SKM-1 (cell line): ENCODE results near the gene ZNF584.
"Not testable (repeated sequence)": the region's sequence is repeated elsewhere in the genome, so short reads cannot be mapped to it uniquely, and the experiment has no call there.

Source experiments
- DNase-seq: peaks from one replicate; lab custom pipeline; 2025; ENCODE audit not compliant: unreplicated experiment; lab: John Stamatoyannopoulos, UW

Gene ZNF584

DNA sequence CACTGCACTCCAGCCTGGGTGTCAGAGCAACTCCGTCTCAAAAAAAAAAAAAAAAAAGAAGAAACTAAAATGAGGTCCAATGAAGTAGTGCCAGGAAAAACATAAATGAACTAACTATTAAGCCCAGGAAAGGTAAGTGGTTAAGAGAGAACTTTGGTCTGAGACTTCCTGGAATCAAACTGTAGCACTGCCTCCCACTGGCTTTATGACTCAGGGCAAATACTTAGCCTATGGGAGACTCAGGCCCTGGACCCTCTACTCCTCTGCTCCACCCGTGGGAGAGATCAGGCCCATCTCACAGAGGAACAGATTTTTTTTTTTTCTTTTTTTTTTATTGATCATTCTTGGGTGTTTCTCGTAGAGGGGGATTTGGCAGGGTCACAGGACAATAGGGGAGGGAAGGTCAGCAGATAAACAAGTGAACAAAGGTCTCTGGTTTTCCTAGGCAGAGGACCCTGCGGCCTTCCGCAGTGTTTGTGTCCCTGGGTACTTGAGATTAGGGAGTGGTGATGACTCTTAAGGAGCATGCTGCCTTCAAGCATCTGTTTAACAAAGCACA, 4.5 kb upstream of the ZNF584 start:
- DNase-seq = not testable (repeated sequence)

DNA sequence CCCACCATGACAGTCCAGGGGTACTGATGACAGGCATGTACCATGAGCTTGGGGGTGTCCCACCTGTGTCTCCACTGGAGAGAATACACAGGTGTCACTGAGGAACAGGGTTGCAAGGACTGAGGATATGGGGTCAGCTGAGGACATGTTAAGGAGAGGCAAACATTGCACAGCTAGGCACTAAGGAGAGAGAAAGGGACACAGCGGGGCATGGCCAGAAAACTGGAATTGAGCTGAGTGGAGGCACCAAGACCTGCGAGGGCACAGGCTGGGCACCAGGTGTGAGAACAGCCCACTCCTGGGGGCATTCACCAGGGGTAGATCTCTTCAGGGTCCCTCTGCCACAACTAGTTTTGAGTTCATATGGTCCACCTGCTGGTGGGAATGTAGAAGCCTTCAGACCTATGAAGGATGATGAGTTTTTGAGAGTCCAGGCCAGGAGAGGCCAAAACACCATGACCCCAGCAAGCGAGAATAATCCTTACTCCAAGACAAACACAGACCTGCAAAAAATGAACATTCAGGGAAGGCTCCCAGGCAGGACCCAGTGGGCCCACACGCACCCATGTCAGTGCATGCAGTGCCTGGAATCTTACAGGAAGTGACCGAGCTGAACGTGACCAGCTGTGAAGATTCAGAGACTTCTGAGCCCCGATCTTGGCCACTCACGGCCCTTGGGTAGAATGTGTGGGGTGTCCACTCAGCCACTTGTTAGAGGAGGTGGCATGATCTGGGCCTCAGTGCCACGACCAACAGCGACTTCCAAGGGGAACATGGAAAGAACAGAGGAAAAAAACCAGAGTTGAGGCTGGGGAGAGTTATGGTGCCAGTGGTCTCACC, 1.4 kb upstream of the ZNF584 start:
- DNase-seq = no peak

DNA sequence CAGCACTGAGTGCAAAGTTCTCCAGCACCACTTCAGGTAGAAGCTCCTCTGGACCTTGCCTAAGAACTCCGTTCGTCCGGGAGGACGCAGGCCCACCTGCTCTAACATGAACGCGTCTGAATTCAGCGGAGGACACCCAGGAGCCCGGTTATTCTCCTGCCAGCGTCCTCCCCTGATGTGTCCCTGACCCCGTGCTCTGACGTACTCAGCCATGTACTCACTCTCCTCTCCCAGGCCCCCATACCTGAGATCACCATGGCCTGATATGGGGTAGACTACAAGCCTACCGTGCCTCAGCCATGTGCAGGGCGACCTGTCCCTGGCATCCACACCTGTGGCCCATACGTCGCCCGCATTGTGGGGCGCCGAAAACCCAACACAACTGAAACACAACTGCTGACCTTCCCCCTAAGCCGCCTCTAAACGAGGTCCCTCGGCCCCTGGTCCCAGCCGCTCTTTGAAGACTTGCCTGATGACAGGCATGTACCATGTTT, 744 bp upstream of the ZNF584 start:
- no peak for DNase-seq

DNA sequence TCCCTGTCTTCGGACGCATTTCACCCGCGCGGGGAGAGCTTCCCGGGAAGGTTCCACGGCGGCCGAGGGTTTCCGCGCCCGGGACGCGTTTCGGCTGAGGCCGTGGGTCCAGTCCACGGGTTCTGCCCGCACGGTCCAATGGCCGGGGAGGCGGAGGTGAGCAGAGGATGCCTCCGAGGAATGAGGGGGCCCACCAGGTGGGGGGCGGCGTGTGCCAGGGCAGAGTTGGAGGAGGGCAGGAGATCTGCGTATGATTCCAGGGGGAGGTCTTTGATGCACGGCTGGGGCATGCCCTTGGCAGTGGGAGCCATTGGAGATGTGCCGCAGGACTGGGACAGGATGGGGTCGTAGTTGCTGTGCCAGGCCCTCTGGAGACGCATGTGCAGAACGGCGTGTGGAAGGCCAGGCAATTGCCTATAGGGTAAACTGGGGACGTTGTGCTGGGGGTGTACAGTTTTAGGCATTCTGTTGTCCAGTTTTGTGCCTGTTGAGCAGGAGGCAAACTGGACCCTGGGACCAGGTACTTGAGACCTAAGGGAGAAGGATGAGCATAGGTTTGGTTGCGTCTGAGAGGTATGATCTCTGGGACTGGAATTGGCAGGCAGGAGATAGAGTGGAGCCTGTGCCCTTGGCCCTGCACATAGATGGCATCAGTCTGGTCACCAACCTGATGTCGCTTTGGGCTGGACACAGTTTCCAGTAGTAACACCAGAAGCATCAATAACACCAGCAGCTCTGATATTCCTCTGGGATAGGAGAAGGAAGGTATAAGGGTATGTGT, 751 bp downstream of the ZNF584 start:
- DNase-seq = no peak

DNA sequence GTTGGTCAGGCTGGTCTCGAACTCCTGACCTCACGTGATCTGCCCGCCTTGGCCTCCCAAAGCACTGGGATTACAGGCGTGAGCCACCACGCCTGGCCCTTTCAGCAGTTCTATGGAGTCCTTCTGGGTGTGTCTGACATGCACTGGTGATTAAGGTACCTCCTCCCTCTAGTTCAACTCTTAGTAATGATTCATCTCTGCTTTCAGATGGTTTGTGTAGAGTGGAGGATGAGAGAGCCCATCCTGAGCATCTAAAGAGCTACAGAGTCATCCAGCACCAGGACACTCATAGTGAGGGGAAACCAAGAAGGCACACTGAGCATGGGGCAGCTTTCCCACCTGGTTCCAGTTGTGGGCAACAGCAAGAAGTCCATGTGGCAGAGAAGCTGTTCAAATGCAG, 8.2 kb downstream of the ZNF584 start:
- DNase-seq = no peak

DNA sequence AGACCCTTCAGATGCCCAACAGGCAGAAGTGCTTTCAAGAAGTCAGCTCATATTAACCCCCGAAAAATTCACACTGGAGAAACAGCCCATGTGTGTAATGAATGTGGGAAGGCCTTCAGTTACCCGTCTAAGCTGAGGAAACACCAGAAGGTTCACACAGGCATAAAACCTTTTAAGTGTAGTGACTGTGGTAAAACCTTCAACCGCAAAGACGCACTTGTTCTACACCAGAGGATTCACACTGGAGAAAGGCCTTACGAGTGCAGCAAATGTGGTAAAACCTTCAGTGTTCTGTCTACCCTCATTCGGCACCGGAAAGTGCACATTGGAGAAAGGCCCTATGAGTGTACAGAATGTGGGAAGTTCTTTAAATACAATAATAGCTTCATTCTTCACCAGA, 8.6 kb downstream of the ZNF584 start:
- no peak for DNase-seq

DNA sequence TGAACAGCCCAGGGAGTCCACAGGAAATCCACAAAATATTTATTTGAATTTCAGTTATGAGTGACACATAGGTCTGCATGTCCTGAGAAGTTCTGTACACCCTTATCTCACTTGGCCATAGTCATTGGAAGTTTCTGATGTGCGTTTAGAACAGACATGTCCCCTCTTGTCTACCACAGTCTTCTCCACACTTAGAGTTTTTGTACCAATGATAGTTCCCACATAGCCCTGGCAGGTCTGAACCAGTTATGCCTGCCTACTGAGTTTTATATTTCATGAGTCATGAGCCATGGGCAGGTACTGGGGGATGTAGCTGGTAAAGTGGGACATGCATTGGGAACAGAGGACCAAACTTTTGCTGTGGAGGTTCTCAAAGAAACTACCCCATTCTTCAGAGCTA, 20.2 kb downstream of the ZNF584 start:
- no peak for DNase-seq

DNA sequence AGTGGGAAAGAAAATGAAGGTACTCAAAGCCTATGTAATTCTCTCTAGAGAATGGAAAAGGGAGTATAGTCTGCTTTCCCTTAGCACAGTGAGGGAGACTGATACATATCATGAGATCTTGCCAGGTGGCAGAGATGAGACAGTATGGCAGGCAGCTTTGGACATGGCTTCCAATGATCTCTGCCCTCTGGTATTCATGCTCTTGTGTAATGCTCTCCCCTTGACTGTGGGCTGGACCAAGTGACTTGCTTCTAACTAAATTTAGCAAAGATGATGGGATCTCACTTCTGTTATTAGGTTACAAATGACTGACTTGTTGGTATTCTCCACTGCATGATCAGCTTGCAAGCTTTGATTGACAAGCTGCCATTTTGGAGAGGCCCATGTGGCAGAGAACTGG, 21.3 kb downstream of the ZNF584 start:
- DNase-seq = no peak

DNA sequence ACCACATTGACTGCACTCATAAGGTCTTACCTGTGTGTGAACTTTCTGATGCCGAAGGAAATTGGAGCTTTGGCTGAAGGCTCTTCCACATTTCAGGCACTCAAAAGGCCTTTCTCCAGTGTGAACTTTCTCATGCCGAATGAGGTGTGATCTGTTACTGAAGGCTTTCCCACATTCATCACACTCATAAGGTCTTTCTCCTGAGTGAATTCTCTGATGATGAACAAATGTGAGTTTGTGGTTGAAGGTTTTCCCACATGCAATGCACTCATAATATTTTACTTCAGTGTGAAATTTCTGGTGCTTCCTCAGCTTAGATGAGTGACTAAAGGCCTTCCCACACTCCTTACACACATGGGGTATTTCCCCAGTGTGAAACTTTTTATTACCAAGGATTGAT, 25.8 kb downstream of the ZNF584 start:
- no peak for DNase-seq

DNA sequence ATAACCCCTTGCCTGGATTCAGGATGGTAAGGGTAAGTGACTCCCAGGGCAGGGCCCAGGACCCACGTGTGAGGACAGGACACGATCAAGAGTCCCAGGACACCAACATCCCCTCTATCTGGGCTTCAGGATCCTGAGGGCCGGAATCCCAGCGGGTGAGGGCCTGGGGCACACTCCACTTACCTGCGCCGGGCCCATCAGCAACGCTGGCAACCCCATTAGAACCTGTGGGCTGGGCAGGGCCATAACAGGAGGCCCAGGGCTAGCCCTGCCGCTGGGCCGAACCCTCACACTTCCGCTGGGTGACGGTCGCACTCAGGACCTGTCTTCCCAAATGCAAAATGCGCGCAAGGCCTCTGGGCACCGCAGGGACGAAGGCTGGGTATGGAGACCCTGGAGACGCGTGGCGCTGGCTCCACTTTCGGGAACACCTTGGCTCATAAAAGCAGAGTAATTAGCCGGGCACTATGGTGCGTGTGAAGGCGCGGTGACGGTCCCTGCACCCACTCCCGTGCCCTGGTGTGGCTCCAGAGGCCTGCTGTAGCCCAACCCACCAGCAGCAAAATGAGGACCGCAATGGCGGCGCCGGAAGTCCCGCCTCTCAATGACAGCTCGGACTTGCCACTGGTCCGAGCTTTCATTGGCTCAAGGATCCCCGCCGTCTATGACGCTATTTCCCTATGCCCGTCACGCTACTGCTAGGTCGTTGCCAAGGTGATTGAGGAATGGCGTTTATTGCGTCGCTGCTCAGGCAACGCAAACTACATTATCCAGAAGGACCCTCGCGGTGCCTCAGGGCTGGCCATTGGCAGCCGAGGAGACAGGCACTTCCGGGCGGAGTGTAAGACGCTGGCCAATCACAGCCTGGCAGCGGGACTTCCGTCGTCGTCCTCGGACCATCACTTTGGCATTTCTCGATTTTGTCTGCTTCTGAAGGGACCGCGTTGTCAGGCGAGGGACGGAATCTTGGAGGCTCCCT, 31.4 kb downstream of the ZNF584 start, which contains the start of gene ZNF132:
Gene ZNF132 (minus strand): TSS at position 578 of the 979 bp plus-strand sequence. CDS start 332 bp downstream, at position 246.
- no peak for DNase-seq

DNA sequence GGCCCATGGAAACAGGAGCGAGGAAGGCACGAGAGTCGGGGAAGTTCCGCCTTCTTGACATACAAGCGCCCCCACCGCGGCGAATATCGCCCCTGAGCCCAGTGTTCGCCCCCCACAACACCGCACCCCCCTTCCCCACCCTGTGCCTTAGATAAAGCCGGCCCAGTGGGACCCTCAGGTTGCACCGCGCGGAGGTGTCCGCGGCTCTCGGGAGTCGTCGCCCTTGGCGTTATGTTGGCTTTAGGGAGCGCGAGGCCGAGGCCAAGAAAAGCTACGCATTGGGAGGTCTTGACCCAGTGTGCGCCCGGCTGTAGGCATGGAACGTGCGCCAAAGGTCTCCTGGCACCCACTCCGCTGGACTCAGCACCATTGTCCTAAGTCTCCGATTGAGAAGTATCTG, 32.1 kb downstream of the ZNF584 start:
- no peak for DNase-seq

DNA sequence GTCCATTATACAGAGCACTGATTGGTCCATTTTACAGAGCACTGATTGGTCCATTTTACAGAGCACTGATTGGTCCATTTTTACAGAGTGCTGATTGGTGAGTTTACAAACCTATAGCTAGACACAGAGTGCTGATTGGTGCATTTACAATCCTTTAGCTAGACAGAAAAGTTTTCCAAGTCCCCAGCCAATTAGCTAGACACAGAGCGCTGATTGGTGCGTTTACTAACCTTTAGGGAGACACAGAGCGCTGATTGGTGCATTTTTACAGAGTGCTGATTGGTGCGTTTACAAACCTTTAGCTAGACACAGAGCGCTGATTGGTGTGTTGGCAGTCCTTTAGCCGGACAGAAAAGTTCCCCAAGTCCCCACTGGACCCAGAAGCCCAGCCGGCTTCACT, 34.5 kb downstream of the ZNF584 start:
- not testable (repeated sequence) for DNase-seq

DNA sequence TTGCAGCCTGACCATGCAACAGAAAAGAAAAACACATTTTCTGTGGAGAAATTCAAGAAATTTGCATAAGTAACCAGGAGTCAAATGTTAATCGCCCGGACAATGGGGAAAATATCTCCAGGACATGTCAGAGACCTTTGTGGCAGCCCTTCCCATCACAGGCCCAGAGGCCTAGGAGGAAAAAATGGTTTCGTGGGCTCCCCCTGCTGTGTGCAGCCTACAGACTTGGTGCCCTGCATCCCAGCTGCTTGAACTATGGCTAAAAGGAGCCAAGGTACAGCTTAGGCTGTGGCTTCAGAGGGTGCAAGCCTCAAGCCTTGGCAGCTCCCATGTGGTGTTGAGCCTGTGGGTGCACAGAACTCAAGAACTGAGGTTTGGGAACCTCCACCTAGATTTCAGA, 40.4 kb downstream of the ZNF584 start:
- DNase-seq = not testable (repeated sequence)

DNA sequence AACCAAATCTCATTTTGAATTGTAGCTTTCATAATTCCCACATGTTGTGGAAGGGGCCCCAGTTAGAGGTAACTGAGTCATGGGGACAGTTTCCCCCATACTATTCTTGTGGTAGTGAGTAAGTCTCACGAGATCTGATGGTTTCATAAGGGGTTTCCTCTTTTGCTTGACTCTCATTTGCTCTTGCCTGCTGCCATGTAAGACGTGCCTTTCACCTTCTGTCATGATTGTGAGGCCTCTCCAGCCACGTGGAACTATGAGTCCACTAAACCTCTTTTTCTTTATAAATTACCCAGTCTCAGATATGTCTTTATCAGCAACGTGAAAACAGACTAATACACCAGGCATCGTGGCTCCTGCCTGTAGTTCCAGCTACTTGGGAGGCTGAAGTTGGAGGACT, 41.5 kb downstream of the ZNF584 start:
- DNase-seq = not testable (repeated sequence)

DNA sequence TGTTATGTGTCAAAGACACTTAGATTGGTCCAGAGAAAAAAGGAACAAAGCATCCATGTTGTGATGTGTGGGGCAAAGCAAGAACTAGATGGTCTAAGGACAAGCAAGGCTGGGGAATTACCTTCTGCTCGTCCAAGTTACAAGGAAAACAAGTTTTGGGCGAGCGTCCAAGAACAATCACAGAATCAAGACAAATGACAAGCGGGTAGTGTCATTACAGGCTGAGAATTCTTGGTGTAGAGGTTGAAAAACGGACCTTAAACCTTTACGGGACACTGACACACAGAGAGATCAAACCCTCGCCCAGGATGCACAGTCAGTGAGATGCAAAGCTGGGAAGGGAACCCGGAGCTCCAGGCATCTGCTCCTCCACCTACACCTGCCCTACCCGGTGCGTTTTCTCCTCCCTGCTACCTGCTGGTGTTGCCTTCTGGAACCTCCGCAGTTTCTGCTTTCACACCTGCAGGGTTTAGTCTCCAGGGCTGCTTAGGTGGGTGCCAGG, 42.5 kb downstream of the ZNF584 start:
- no peak for DNase-seq

DNA sequence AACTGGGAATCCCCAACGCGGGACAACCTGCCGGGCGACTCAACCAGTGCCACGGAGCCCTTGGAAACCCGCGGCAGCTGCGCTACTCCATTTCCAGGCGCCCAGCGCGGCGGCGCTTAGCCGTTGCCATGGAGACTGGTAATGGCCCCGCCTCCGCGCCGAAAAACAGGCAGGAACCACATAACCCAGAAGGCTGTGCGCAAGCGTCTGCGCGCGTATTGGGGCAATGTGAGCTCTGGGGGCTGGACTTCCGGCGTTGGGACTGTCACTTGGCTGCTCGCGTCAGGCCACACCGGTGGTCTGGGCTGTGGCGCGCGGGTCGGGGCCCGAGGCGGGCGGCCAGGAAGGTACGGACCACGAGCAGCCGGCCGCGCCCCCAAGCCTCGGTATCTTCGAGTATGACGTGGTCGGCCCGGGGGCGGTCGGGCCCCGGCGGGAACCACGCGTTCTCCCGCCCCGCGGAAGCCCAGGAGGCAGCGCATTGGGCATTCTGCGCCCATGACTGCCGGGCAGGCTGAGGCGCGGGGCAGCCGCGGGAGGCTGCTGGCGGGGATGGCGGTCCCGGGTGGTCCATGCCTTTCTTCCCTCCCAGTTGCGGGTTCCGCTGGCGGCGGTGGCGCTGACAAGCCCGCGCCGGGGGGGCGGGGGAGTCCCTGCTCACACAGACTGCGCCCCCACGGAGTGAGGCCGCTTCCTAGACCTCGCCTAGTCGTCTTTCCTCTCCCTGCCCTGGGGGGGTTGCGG, 43.1 kb downstream of the ZNF584 start, which contains the start of gene ZNF324B:
Gene ZNF324B (plus strand): TSS at position 265 of the 744 bp plus-strand sequence. CDS start 2,080 bp downstream, outside the sequence.
- peak; percentile 65 for DNase-seq

DNA sequence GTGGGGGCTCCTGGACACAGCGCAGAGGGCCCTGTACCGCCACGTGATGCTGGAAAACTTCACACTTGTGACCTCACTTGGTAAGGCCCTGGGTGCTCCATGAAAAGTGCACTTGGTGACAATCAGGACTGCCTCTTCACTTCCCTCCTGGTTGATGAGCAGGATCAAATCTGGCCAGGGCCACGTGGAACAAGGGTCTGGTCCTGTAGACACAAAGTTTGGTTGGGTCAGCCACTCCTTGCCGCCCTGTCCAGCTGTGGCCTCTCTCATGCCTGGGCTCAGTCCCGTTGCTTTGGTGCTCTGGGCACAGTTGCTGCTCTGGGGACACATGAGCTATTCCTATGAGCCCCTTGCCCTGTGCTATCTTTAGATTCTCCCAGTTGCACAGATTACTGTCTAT, 45.3 kb downstream of the ZNF584 start:
- DNase-seq = no peak

DNA sequence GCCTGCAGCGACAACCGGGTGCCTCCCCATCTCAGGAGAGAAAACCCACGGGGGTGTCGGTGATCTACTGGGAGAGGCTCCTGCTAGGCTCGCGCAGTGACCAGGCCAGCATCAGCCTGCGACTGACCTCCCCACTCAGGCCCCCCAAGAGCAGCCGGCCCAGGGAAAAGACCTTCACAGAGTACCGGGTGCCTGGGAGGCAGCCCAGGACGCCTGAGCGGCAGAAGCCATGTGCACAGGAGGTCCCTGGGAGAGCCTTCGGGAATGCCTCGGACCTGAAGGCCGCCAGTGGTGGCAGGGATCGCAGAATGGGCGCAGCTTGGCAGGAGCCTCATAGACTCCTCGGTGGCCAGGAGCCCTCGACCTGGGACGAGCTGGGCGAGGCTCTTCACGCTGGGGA, 46.9 kb downstream of the ZNF584 start:
- DNase-seq = no peak

DNA sequence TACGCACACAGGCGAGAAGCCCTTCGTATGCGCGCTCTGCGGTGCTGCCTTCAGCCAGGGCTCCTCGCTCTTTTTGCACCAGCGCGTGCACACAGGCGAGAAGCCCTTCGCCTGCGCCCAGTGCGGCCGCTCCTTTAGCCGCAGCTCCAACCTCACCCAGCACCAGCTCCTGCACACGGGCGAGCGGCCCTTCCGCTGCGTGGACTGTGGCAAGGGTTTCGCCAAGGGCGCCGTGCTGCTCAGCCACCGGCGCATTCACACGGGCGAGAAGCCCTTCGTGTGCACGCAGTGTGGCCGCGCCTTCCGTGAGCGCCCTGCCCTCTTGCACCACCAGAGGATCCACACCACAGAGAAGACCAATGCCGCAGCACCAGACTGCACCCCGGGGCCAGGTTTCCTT, 47.7 kb downstream of the ZNF584 start:
- DNase-seq = no peak
